ENCODE data around the gene ASGR2.

- TF ChIP-seq EP300 (IDR thresholded peaks at IDR 0.05) (no peak), CTCF (IDR thresholded peaks at IDR 0.05) (no peak), POLR2A (IDR thresholded peaks at IDR 0.05) (no peak)
Observed at GRCh38 chr17:7078711-7079110, 35.9 kb downstream of the ASGR2 start.
